HCT116 (cell line): ENCODE measurements around the gene RCOR1. TPM values are rescaled to one million over a fixed set of nuclear protein-coding genes. Genes with fewer than 3 reads are reported as not detected.

ENCODE experiments used
- ATAC-seq: fragments of 200-7000 bp; cut with Tn5 transposase; 2 replicates; pipeline ENCODE4 v1.9.1; 2020; ENCODE audit warnings: mild to moderate bottlenecking, moderate library complexity
- BruUV-seq: library from RNA; stranded (reverse); fragments of 400-500 nt; replicated peaks from 2 replicates; lab custom pipeline; 2021; lab: Mats Ljungman, UMichigan
- CTCF ChIA-PET: fragments of 300-600 bp; sonication (Branson Sonifier 250); formaldehyde crosslinking; loops from one replicate; lab custom pipeline; 2021; ENCODE audit warnings: antibody characterized with exemption; lab: Charles Lee
- POLR2A ChIA-PET: fragments of 300-600, 350-600 bp; sonication (Branson Sonifier 250); formaldehyde crosslinking; loops from one replicate; lab custom pipeline; 2021; ENCODE audit warnings: antibody characterized with exemption; lab: Charles Lee
- RAD21 ChIA-PET, 2 experiments: fragments of 300-600 bp; sonication (Branson Sonifier 250); formaldehyde crosslinking; loops; one replicate each; lab custom pipeline; 2023; ENCODE audit warnings: low total read pairs in 2 of 2; ENCODE audit not compliant: uncharacterized antibody in 2 of 2, unreplicated experiment in 2 of 2, low non-redundant PET in 1 of 2; lab: Charles Lee
- DNase-seq: peaks from one replicate; pipeline ENCODE4 v3.0.0-alpha.2; 2010; ENCODE audit warnings: low read depth, low spot score
- H2AFZ ChIP-seq: fragments of 200-600 bp; shearing (Covaris generic), sonication (generic); 2 replicates; pipeline ENCODE4 v1.6.1; 2017; ENCODE audit warnings: low read depth, mixed run types, mixed read lengths, antibody characterized with exemption, low read length; ENCODE audit not compliant: poor library complexity, severe bottlenecking
- H3K27ac ChIP-seq: 2 replicates; pipeline ENCODE4 v1.5.1; 2012; ENCODE audit warnings: low read depth, low read length
- H3K27me3 ChIP-seq: fragments of 200-600 bp; sonication (generic); 2 replicates; pipeline ENCODE4 v1.6.1; 2016; ENCODE audit warnings: mixed run types, low read length, mixed read lengths; ENCODE audit not compliant: insufficient read depth
- H3K36me3 ChIP-seq, 2 experiments: fragments of 200-500 bp in 1 of 2; fragments of 200-600 bp in 1 of 2; sonication (Bioruptor generic) in 1 of 2; sonication (generic) in 1 of 2; 2 replicates each; pipeline versions ENCODE4 v1.5.1 to v1.6.1; 2014 to 2016; ENCODE audit warnings: low read length in 2 of 2, inconsistent platforms in 1 of 2, mixed read lengths in 1 of 2, mixed run types in 1 of 2; ENCODE audit not compliant: insufficient read depth in 2 of 2, control insufficient read depth in 1 of 2
- H3K4me1 ChIP-seq, 2 experiments: fragments of 200-600 bp in 1 of 2; sonication (generic) in 1 of 2; 2 replicates each; pipeline versions ENCODE4 v1.5.1 to v1.6.1; 2012 to 2017; ENCODE audit warnings: low read length in 2 of 2, inconsistent platforms in 1 of 2, mild to moderate bottlenecking in 1 of 2, mixed read lengths in 1 of 2, mixed run types in 1 of 2, moderate library complexity in 1 of 2; ENCODE audit not compliant: insufficient read depth in 2 of 2, control insufficient read depth in 1 of 2
- H3K4me2 ChIP-seq: fragments of 200-600 bp; sonication (generic); 2 replicates; pipeline ENCODE4 v1.6.1; 2017; ENCODE audit warnings: mixed run types, low read length, mixed read lengths
- H3K4me3 ChIP-seq, 2 experiments: fragments of 200-600 bp in 1 of 2; sonication (generic) in 1 of 2; replicated peaks in 1 of 2; 2 replicates each; pipeline ENCODE4 v1.5.1; 2011 to 2016; ENCODE audit warnings: low read length in 2 of 2, control low read depth in 1 of 2, low read depth in 1 of 2, mild to moderate bottlenecking in 1 of 2, mixed read lengths in 1 of 2, mixed run types in 1 of 2
- H3K79me2 ChIP-seq: fragments of 200-600 bp; sonication (generic); 2 replicates; pipeline ENCODE4 v1.6.1; 2017; ENCODE audit warnings: mild to moderate bottlenecking, mixed run types, low read length, moderate library complexity, mixed read lengths; ENCODE audit not compliant: insufficient read depth
- H3K9ac ChIP-seq: fragments of 200-600 bp; sonication (generic); 2 replicates; pipeline ENCODE4 v1.6.1; 2016; ENCODE audit warnings: low read length, mixed read lengths
- H3K9me2 ChIP-seq: fragments of 200-600 bp; sonication (generic), shearing (Covaris generic); 2 replicates; pipeline ENCODE4 v1.6.1; 2017; ENCODE audit warnings: mixed run types, mild to moderate bottlenecking, moderate library complexity; ENCODE audit not compliant: insufficient read depth
- H3K9me3 ChIP-seq, 2 experiments: fragments of 200-500 bp in 1 of 2; fragments of 200-600 bp in 1 of 2; sonication (Bioruptor generic) in 1 of 2; sonication (generic) in 1 of 2; 2 replicates each; pipeline ENCODE4 v1.6.1; 2014 to 2017; ENCODE audit warnings: low read length in 2 of 2, mixed read lengths in 2 of 2, inconsistent platforms in 1 of 2, low read depth in 1 of 2, mild to moderate bottlenecking in 1 of 2, mixed run types in 1 of 2, moderate library complexity in 1 of 2; ENCODE audit not compliant: control insufficient read depth in 1 of 2, insufficient read depth in 1 of 2
- H4K20me1 ChIP-seq: fragments of 200-600 bp; sonication (generic), shearing (Covaris generic); 2 replicates; pipeline ENCODE4 v1.6.1; 2017; ENCODE audit warnings: mixed run types, mild to moderate bottlenecking, moderate library complexity; ENCODE audit not compliant: insufficient read depth
- ATF3 ChIP-seq: IDR thresholded peaks from 2 replicates; pipeline ENCODE4 v1.6.1; 2012
- CEBPB ChIP-seq: IDR thresholded peaks from 2 replicates; pipeline ENCODE4 v1.6.1; 2012; ENCODE audit warnings: low read depth
- CTCF ChIP-seq, 3 experiments: fragments of 200-600 bp in 1 of 3; sonication (generic) in 1 of 3; IDR thresholded peaks in 2 of 3; conservative IDR thresholded peaks in 1 of 3; 2 replicates each; pipeline ENCODE4 v1.5.1; 2012 to 2017; ENCODE audit warnings: low read depth in 2 of 3, low read length in 2 of 3, antibody characterized with exemption in 1 of 3, borderline replicate concordance in 1 of 3, control low read depth in 1 of 3, mild to moderate bottlenecking in 1 of 3, mixed read lengths in 1 of 3, mixed run types in 1 of 3, moderate library complexity in 1 of 3; ENCODE audit not compliant: insufficient read depth in 1 of 3
- EGR1 ChIP-seq: IDR thresholded peaks from 2 replicates; pipeline ENCODE4 v1.6.1; 2012; ENCODE audit warnings: low read depth
- ELF1 ChIP-seq: IDR thresholded peaks from 2 replicates; pipeline ENCODE4 v1.6.1; 2012; ENCODE audit warnings: low read depth, borderline replicate concordance
- EZH2 ChIP-seq: fragments of 200-600 bp; sonication (generic); IDR thresholded peaks from 2 replicates; pipeline ENCODE4 v1.6.1; 2017; ENCODE audit warnings: antibody characterized with exemption, mixed run types
- EZH2phosphoT487 ChIP-seq: fragments of 200-600 bp; IDR thresholded peaks from 2 replicates; pipeline ENCODE4 v1.6.1; 2018; ENCODE audit warnings: antibody characterized with exemption, borderline replicate concordance
- FOSL1 ChIP-seq: IDR thresholded peaks from 2 replicates; pipeline ENCODE4 v1.6.1; 2012; ENCODE audit warnings: low read depth
- MAX ChIP-seq: IDR thresholded peaks from 2 replicates; pipeline ENCODE4 v1.6.1; 2012
- POLR2A ChIP-seq: IDR thresholded peaks from 2 replicates; pipeline ENCODE4 v1.7.0; 2011; ENCODE audit warnings: borderline replicate concordance; ENCODE audit not compliant: insufficient read depth, insufficient read length; ENCODE audit errors: extremely low read depth
- POLR2AphosphoS5 ChIP-seq: IDR thresholded peaks from 2 replicates; pipeline ENCODE4 v1.6.1; 2011; ENCODE audit warnings: mild to moderate bottlenecking, low read depth, low read length, moderate library complexity
- RAD21 ChIP-seq: IDR thresholded peaks from 2 replicates; pipeline ENCODE4 v1.6.1; 2012; ENCODE audit warnings: low read depth, mild to moderate bottlenecking
- REST ChIP-seq: IDR thresholded peaks from 2 replicates; pipeline ENCODE4 v1.6.1; 2012; ENCODE audit warnings: low read depth
- SIN3A ChIP-seq: IDR thresholded peaks from 2 replicates; pipeline ENCODE4 v1.6.1; 2012; ENCODE audit warnings: low read depth
- SP1 ChIP-seq: IDR thresholded peaks from 2 replicates; pipeline ENCODE4 v1.6.1; 2012; ENCODE audit warnings: low read depth
- SRF ChIP-seq: IDR thresholded peaks from 2 replicates; pipeline ENCODE4 v1.6.1; 2012; ENCODE audit warnings: low read depth
- TCF7L2 ChIP-seq: IDR thresholded peaks from 2 replicates; pipeline ENCODE4 v1.7.0; 2011; ENCODE audit warnings: borderline replicate concordance, inconsistent platforms; ENCODE audit not compliant: insufficient read depth, insufficient read length; ENCODE audit errors: extremely low read depth
- ZBTB33 ChIP-seq: IDR thresholded peaks from 2 replicates; pipeline ENCODE4 v1.6.1; 2011; ENCODE audit warnings: mild to moderate bottlenecking, low read length, moderate library complexity; ENCODE audit not compliant: insufficient replicate concordance; ENCODE audit errors: extremely low read depth
- ZFX ChIP-seq: fragments of 450-650 bp; IDR thresholded peaks from 2 replicates; pipeline ENCODE4 v1.6.1; 2017
- ZNF274 ChIP-seq: fragments of 200-500 bp; sonication (Bioruptor generic); IDR thresholded peaks from 2 replicates; pipeline ENCODE4 v1.6.1; 2014; ENCODE audit warnings: mild to moderate bottlenecking, low read depth, low read length, inconsistent platforms
- intact Hi-C: fragments of 100-400 bp; cut with micrococcal nuclease; formaldehyde crosslinking; loops from 2 replicates; pipeline ENCODE4 v1.10.0; 2022
- total RNA-seq: library from RNA; stranded (reverse); gene quantifications from one replicate; pipeline ENCODE4 v1.2.1, GENCODE V29; 2021; ENCODE audit not compliant: unreplicated experiment

RCOR1 gene
- total RNA-seq, 1 experiment from 2014 or later = 30.7 TPM

- no peaks in the 10 kb centered on the region for H3K36me3 ChIP-seq
- no peak overlapping the region for H3K27ac ChIP-seq
- POLR2A ChIA-PET = no interaction called here
These were observed 52.1 kb downstream of the RCOR1 start for GRCh38 chr14:102644523-102644922.

More at GRCh38 chr14:102644523-102644922, 52.1 kb downstream of the RCOR1 start:
- H2AFZ ChIP-seq = no peak overlapping the region
- CTCF ChIA-PET = no interaction called here
- H3K9me2 ChIP-seq = no peaks in the 10 kb centered on the region
- RAD21 ChIA-PET = no interaction called here
- TF ChIP-seq SP1 = no peak
- TF ChIP-seq SIN3A = no peak
- no peak for TF ChIP-seq ATF3
- TF ChIP-seq RAD21 = no peak
- no peak for TF ChIP-seq EZH2phosphoT487
- no peak for TF ChIP-seq FOSL1
- no peak for TF ChIP-seq ELF1
- no peak for TF ChIP-seq TCF7L2
- TF ChIP-seq EZH2 = no peak
- TF ChIP-seq POLR2A = no peak
- TF ChIP-seq CEBPB = no peak
- no peak for TF ChIP-seq SRF
- no peak for TF ChIP-seq MAX
- TF ChIP-seq REST = no peak
- no peak for TF ChIP-seq CTCF (IDR thresholded peaks at IDR 0.05 in 2 of 3, conservative IDR thresholded peaks at IDR 0.05 in 1 of 3; ENCODE audit: borderline replicate concordance in 1 of 3, insufficient read depth in 1 of 3, low read depth in 2 of 3, low read length in 2 of 3)
- no peak for TF ChIP-seq ZBTB33
- no peak for TF ChIP-seq EGR1
- no peak for TF ChIP-seq ZNF274
- TF ChIP-seq ZFX = no peak
- TF ChIP-seq POLR2AphosphoS5 = no peak
- H3K4me1 ChIP-seq = no peaks in the 10 kb centered on the region
- H3K4me2 ChIP-seq = no peak overlapping the region
- DNase-seq (no peak), ATAC-seq (no peak)
- H4K20me1 ChIP-seq = peaks cover 12% of the 10 kb centered on the region; the same call in 1 of the 2 replicates
- BruUV-seq = no TSS peak
- H3K4me3 ChIP-seq = no peak overlapping the region
- no peak overlapping the region for H3K9ac ChIP-seq
- peaks cover 100% of the 10 kb centered on the region for H3K79me2 ChIP-seq
- H3K27me3 ChIP-seq = no peaks in the 10 kb centered on the region
- H3K9me3 ChIP-seq = no peaks in the 10 kb centered on the region
- intact Hi-C loops = no loop called here
